GM23338 (cell line): ENCODE measurements around the gene FAM133A. TPM values are rescaled to one million over a fixed set of nuclear protein-coding genes. Genes with fewer than 3 reads are reported as not detected.

ENCODE experiments used
- ATAC-seq: fragments of 200-7000 bp; cut with Tn5 transposase; 3 replicates; pipeline ENCODE4 v1.9.1; 2020
- DNase-seq: peaks from one replicate; pipeline ENCODE4 v3.0.0-alpha.2; 2015; ENCODE audit warnings: low spot score
- H2AFZ ChIP-seq: fragments of 200-600 bp; sonication (generic); 2 replicates; pipeline ENCODE4 v1.8.0; 2016; ENCODE audit warnings: antibody characterized with exemption, mild to moderate bottlenecking, moderate library complexity
- H3F3A ChIP-seq: fragments of 200-600 bp; sonication (generic); replicated peaks from 2 replicates; pipeline ENCODE4 v1.8.0; 2017; ENCODE audit warnings: antibody characterized with exemption, mixed run types, low read depth
- H3K27ac ChIP-seq: fragments of 200-600 bp; sonication (generic); 2 replicates; pipeline ENCODE4 v1.6.1; 2016; ENCODE audit warnings: low read depth
- H3K27me3 ChIP-seq: fragments of 200-600 bp; sonication (generic); 2 replicates; pipeline ENCODE4 v1.8.0; 2016; ENCODE audit warnings: mild to moderate bottlenecking, mixed run types, moderate library complexity; ENCODE audit not compliant: insufficient read depth
- H3K36me3 ChIP-seq: fragments of 200-600 bp; sonication (generic); 2 replicates; pipeline ENCODE4 v1.8.0; 2016; ENCODE audit warnings: mild to moderate bottlenecking; ENCODE audit not compliant: insufficient read depth
- H3K4me1 ChIP-seq: fragments of 200-600 bp; sonication (generic); 2 replicates; pipeline ENCODE4 v1.8.0; 2016; ENCODE audit warnings: mild to moderate bottlenecking, moderate library complexity; ENCODE audit not compliant: insufficient read depth
- H3K4me2 ChIP-seq: fragments of 200-600 bp; sonication (generic); 2 replicates; pipeline ENCODE4 v1.7.1; 2017; ENCODE audit warnings: mixed run types
- H3K4me3 ChIP-seq: fragments of 200-600 bp; sonication (generic); 2 replicates; pipeline ENCODE4 v1.6.1; 2016; ENCODE audit warnings: mixed run types
- H3K79me2 ChIP-seq: fragments of 200-600 bp; sonication (generic); replicated peaks from 2 replicates; pipeline ENCODE4 v1.8.0; 2017; ENCODE audit warnings: mild to moderate bottlenecking; ENCODE audit not compliant: insufficient read depth
- H3K9me2 ChIP-seq: fragments of 200-600 bp; sonication (generic); 2 replicates; pipeline ENCODE4 v1.8.0; 2017; ENCODE audit not compliant: insufficient read depth
- H4K20me1 ChIP-seq: fragments of 200-600 bp; sonication (generic); replicated peaks from 2 replicates; pipeline ENCODE4 v1.8.0; 2017; ENCODE audit warnings: mild to moderate bottlenecking; ENCODE audit not compliant: insufficient read depth
- H3K27ac Mint-ChIP-seq: 2 replicates; pipeline ENCODE4 v1.8.0; 2020; ENCODE audit warnings: inconsistent platforms, mild to moderate bottlenecking, moderate library complexity, mixed read lengths
- H3K27me3 Mint-ChIP-seq: 3 replicates; pipeline ENCODE4 v1.8.0; 2022; ENCODE audit warnings: low read depth, mild to moderate bottlenecking, moderate library complexity, mixed read lengths, inconsistent platforms; ENCODE audit not compliant: insufficient read depth, poor library complexity
- H3K36me3 Mint-ChIP-seq: 3 replicates; pipeline ENCODE4 v1.8.0; 2021; ENCODE audit warnings: low read depth, mild to moderate bottlenecking, inconsistent platforms, moderate library complexity, mixed read lengths
- H3K4me1 Mint-ChIP-seq: 3 replicates; pipeline ENCODE4 v1.8.0; 2020; ENCODE audit warnings: mild to moderate bottlenecking, inconsistent platforms, mixed read lengths
- H3K4me3 Mint-ChIP-seq: 3 replicates; pipeline ENCODE4 v1.8.0; 2021; ENCODE audit warnings: moderate library complexity, mild to moderate bottlenecking, inconsistent platforms, mixed read lengths
- H3K9me3 Mint-ChIP-seq: 3 replicates; pipeline ENCODE4 v1.8.0; 2020; ENCODE audit warnings: moderate library complexity, mild to moderate bottlenecking, inconsistent platforms, mixed read lengths
- CREB1 ChIP-seq: fragments of 250-450 bp; sonication (Bioruptor Pico); IDR thresholded peaks from 2 replicates; pipeline ENCODE4 v1.5.0; 2020; ENCODE audit warnings: low read depth, mild to moderate bottlenecking, moderate library complexity
- CTCF ChIP-seq, 2 experiments: fragments of 200-600 bp in 1 of 2; sonication (generic) in 1 of 2; conservative IDR thresholded peaks; 2 replicates each; pipeline versions ENCODE4 v1.5.1 to v1.6.1; 2016 to 2017; ENCODE audit warnings: antibody characterized with exemption in 2 of 2, low read depth in 2 of 2, mild to moderate bottlenecking in 2 of 2, moderate library complexity in 1 of 2
- ETS1 ChIP-seq: IDR thresholded peaks from 2 replicates; pipeline ENCODE4 v1.6.1; 2016; ENCODE audit warnings: antibody characterized with exemption
- EZH2 ChIP-seq: fragments of 200-600 bp; sonication (generic); IDR thresholded peaks from one replicate; pipeline ENCODE4 v1.8.0; 2017; ENCODE audit warnings: antibody characterized with exemption, mild to moderate bottlenecking, low read depth; ENCODE audit not compliant: unreplicated experiment
- EZH2phosphoT487 ChIP-seq: fragments of 200-600 bp; sonication (generic); IDR thresholded peaks from one replicate; pipeline ENCODE4 v1.8.1; 2018; ENCODE audit warnings: antibody characterized with exemption; ENCODE audit not compliant: unreplicated experiment
- JUNB ChIP-seq: IDR thresholded peaks from one replicate; pipeline ENCODE4 v1.6.1; 2016; ENCODE audit warnings: antibody characterized with exemption; ENCODE audit not compliant: unreplicated experiment
- NANOG ChIP-seq: IDR thresholded peaks from 2 replicates; pipeline ENCODE4 v1.6.1; 2016; ENCODE audit warnings: antibody characterized with exemption, borderline replicate concordance
- POLR2AphosphoS5 ChIP-seq: IDR thresholded peaks from 2 replicates; pipeline ENCODE4 v1.6.1; 2016; ENCODE audit warnings: antibody characterized with exemption, low read depth
- REST ChIP-seq: IDR thresholded peaks from one replicate; pipeline ENCODE4 v1.6.1; 2018; ENCODE audit warnings: antibody characterized with exemption; ENCODE audit not compliant: unreplicated experiment
- STAT1 ChIP-seq: IDR thresholded peaks from one replicate; pipeline ENCODE4 v1.6.1; 2016; ENCODE audit warnings: antibody characterized with exemption; ENCODE audit not compliant: unreplicated experiment
- ZNF114 ChIP-seq: fragments of 250-450 bp; sonication (Bioruptor Pico); IDR thresholded peaks from 2 replicates; pipeline ENCODE4 v1.5.0; 2020; ENCODE audit warnings: mild to moderate bottlenecking, moderate library complexity
- ZNF331 ChIP-seq: fragments of 250-450 bp; sonication (Bioruptor Pico); IDR thresholded peaks from 2 replicates; pipeline ENCODE4 v1.5.0; 2020; ENCODE audit warnings: low read depth, mild to moderate bottlenecking, moderate library complexity
- ZNF462 ChIP-seq: fragments of 250-450 bp; sonication (Bioruptor Pico); IDR thresholded peaks from 2 replicates; pipeline ENCODE4 v1.5.0; 2020; ENCODE audit warnings: mild to moderate bottlenecking, moderate library complexity
- polyA plus RNA-seq: library from polyadenylated mRNA; unstranded; fragments of >200 nt; fragmentation: Nextera tagmentation; extraction: Ambion mirVana; gene quantifications from 2 replicates; pipeline ENCODE4 v1.2.1, GENCODE V29; 2016
- total RNA-seq: library from RNA; depleted of rRNA; stranded (reverse); fragments of >200 nt; shearing (Covaris generic); gene quantifications from 2 replicates; pipeline ENCODE4 v1.2.3, GENCODE V29; 2014

Gene FAM133A
- total and polyA plus RNA-seq, 2 experiments from 2014 or later, result 1.1 to 1.2 TPM

GRCh38 chrX:93760163-93760562 is 86.2 kb downstream of the FAM133A start:
- H3K27me3 ChIP-seq, result no peaks in the 10 kb centered on the region
- peaks cover 11% of the 10 kb centered on the region for H3K4me1 ChIP-seq
- no peaks in the 10 kb centered on the region for H3K36me3 ChIP-seq
- no peak overlapping the region for H3K27ac ChIP-seq
- ATAC-seq (no peak), DNase-seq (no peak)
- no peak overlapping the region for H3K4me3 ChIP-seq
- Mint-ChIP-seq H3K27ac (no peak overlapping the region), H3K27me3 (peaks cover 4% of the 10 kb centered on the region), H3K36me3 (peaks cover 15% of the 10 kb centered on the region; the same call in 2 of the 3 replicates), H3K9me3 (peaks cover 11% of the 10 kb centered on the region), H3K4me3 (no peak overlapping the region), H3K4me1 (peaks cover 10% of the 10 kb centered on the region)
- TF ChIP-seq ETS1 (no peak), NANOG (no peak), ZNF114 (CRISPR knock-in tag) (no peak), ZNF331 (CRISPR knock-in tag) (no peak), EZH2phosphoT487 (no peak), CREB1 (CRISPR knock-in tag) (no peak), ZNF462 (CRISPR knock-in tag) (no peak), REST (no peak), CTCF (conservative IDR thresholded peaks at IDR 0.05; ENCODE audit: low read depth in 2 of 2) (no peak), JUNB (no peak), POLR2AphosphoS5 (no peak), EZH2 (no peak), STAT1 (no peak)
- H3F3A ChIP-seq, result no peaks in the 10 kb centered on the region
- no peaks in the 10 kb centered on the region for H4K20me1 ChIP-seq
- no peak overlapping the region for H3K4me2 ChIP-seq
- H3K79me2 ChIP-seq, result no peaks in the 10 kb centered on the region
- H2AFZ ChIP-seq, result no peak overlapping the region
- H3K9me2 ChIP-seq, result no peaks in the 10 kb centered on the region
